NB4 (cell line): ENCODE measurements around the gene MBOAT1.

ENCODE experiments used
- CTCF ChIP-seq: IDR thresholded peaks from one replicate; pipeline ENCODE4 v1.5.1; 2012; ENCODE audit warnings: low read depth, low read length
- MYC ChIP-seq: IDR thresholded peaks from 2 replicates; pipeline ENCODE4 v1.6.1; 2011; ENCODE audit warnings: low read depth, low read length
- TF ChIP-seq, protein P1 (sequence below): IDR thresholded peaks from 2 replicates; pipeline ENCODE4 v1.6.1; 2011; ENCODE audit warnings: low read depth, low read length

- TF ChIP-seq MYC (no peak), CTCF (no peak)
- TF ChIP-seq, protein P1, sequence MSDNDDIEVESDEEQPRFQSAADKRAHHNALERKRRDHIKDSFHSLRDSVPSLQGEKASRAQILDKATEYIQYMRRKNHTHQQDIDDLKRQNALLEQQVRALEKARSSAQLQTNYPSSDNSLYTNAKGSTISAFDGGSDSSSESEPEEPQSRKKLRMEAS = no peak
Observed at GRCh38 chr6:20119485-20119884, 92.8 kb downstream of the MBOAT1 start.
